GM23338 (cell line): Measurements from ENCODE around the gene ZNF470. TPM values are rescaled to one million over a fixed set of nuclear protein-coding genes. Genes with fewer than 3 reads are reported as not detected.
A peak's percentile ranks its signal among the peaks of the same experiment; 100 is the strongest.

Experiments used
- ATAC-seq: fragments of 200-7000 bp; cut with Tn5 transposase; 3 replicates; pipeline ENCODE4 v1.9.1; 2020
- DNase-seq: peaks from one replicate; pipeline ENCODE4 v3.0.0-alpha.2; 2015; ENCODE audit warnings: low spot score
- H2AFZ ChIP-seq: fragments of 200-600 bp; sonication (generic); 2 replicates; pipeline ENCODE4 v1.8.0; 2016; ENCODE audit warnings: antibody characterized with exemption, mild to moderate bottlenecking, moderate library complexity
- H3F3A ChIP-seq: fragments of 200-600 bp; sonication (generic); replicated peaks from 2 replicates; pipeline ENCODE4 v1.8.0; 2017; ENCODE audit warnings: antibody characterized with exemption, mixed run types, low read depth
- H3K27ac ChIP-seq: fragments of 200-600 bp; sonication (generic); 2 replicates; pipeline ENCODE4 v1.6.1; 2016; ENCODE audit warnings: low read depth
- H3K27me3 ChIP-seq: fragments of 200-600 bp; sonication (generic); 2 replicates; pipeline ENCODE4 v1.8.0; 2016; ENCODE audit warnings: mild to moderate bottlenecking, mixed run types, moderate library complexity; ENCODE audit not compliant: insufficient read depth
- H3K36me3 ChIP-seq: fragments of 200-600 bp; sonication (generic); 2 replicates; pipeline ENCODE4 v1.8.0; 2016; ENCODE audit warnings: mild to moderate bottlenecking; ENCODE audit not compliant: insufficient read depth
- H3K4me1 ChIP-seq: fragments of 200-600 bp; sonication (generic); 2 replicates; pipeline ENCODE4 v1.8.0; 2016; ENCODE audit warnings: mild to moderate bottlenecking, moderate library complexity; ENCODE audit not compliant: insufficient read depth
- H3K4me2 ChIP-seq: fragments of 200-600 bp; sonication (generic); 2 replicates; pipeline ENCODE4 v1.7.1; 2017; ENCODE audit warnings: mixed run types
- H3K4me3 ChIP-seq: fragments of 200-600 bp; sonication (generic); 2 replicates; pipeline ENCODE4 v1.6.1; 2016; ENCODE audit warnings: mixed run types
- H3K79me2 ChIP-seq: fragments of 200-600 bp; sonication (generic); replicated peaks from 2 replicates; pipeline ENCODE4 v1.8.0; 2017; ENCODE audit warnings: mild to moderate bottlenecking; ENCODE audit not compliant: insufficient read depth
- H3K9me2 ChIP-seq: fragments of 200-600 bp; sonication (generic); 2 replicates; pipeline ENCODE4 v1.8.0; 2017; ENCODE audit not compliant: insufficient read depth
- H4K20me1 ChIP-seq: fragments of 200-600 bp; sonication (generic); replicated peaks from 2 replicates; pipeline ENCODE4 v1.8.0; 2017; ENCODE audit warnings: mild to moderate bottlenecking; ENCODE audit not compliant: insufficient read depth
- H3K27ac Mint-ChIP-seq: 2 replicates; pipeline ENCODE4 v1.8.0; 2020; ENCODE audit warnings: inconsistent platforms, mild to moderate bottlenecking, moderate library complexity, mixed read lengths
- H3K27me3 Mint-ChIP-seq: 3 replicates; pipeline ENCODE4 v1.8.0; 2022; ENCODE audit warnings: low read depth, mild to moderate bottlenecking, moderate library complexity, mixed read lengths, inconsistent platforms; ENCODE audit not compliant: insufficient read depth, poor library complexity
- H3K36me3 Mint-ChIP-seq: 3 replicates; pipeline ENCODE4 v1.8.0; 2021; ENCODE audit warnings: low read depth, mild to moderate bottlenecking, inconsistent platforms, moderate library complexity, mixed read lengths
- H3K4me1 Mint-ChIP-seq: 3 replicates; pipeline ENCODE4 v1.8.0; 2020; ENCODE audit warnings: mild to moderate bottlenecking, inconsistent platforms, mixed read lengths
- H3K4me3 Mint-ChIP-seq: 3 replicates; pipeline ENCODE4 v1.8.0; 2021; ENCODE audit warnings: moderate library complexity, mild to moderate bottlenecking, inconsistent platforms, mixed read lengths
- H3K9me3 Mint-ChIP-seq: 3 replicates; pipeline ENCODE4 v1.8.0; 2020; ENCODE audit warnings: moderate library complexity, mild to moderate bottlenecking, inconsistent platforms, mixed read lengths
- CREB1 ChIP-seq: fragments of 250-450 bp; sonication (Bioruptor Pico); IDR thresholded peaks from 2 replicates; pipeline ENCODE4 v1.5.0; 2020; ENCODE audit warnings: low read depth, mild to moderate bottlenecking, moderate library complexity
- CTCF ChIP-seq, 2 experiments: fragments of 200-600 bp in 1 of 2; sonication (generic) in 1 of 2; conservative IDR thresholded peaks; 2 replicates each; pipeline versions ENCODE4 v1.5.1 to v1.6.1; 2016 to 2017; ENCODE audit warnings: antibody characterized with exemption in 2 of 2, low read depth in 2 of 2, mild to moderate bottlenecking in 2 of 2, moderate library complexity in 1 of 2
- ETS1 ChIP-seq: IDR thresholded peaks from 2 replicates; pipeline ENCODE4 v1.6.1; 2016; ENCODE audit warnings: antibody characterized with exemption
- EZH2 ChIP-seq: fragments of 200-600 bp; sonication (generic); IDR thresholded peaks from one replicate; pipeline ENCODE4 v1.8.0; 2017; ENCODE audit warnings: antibody characterized with exemption, mild to moderate bottlenecking, low read depth; ENCODE audit not compliant: unreplicated experiment
- EZH2phosphoT487 ChIP-seq: fragments of 200-600 bp; sonication (generic); IDR thresholded peaks from one replicate; pipeline ENCODE4 v1.8.1; 2018; ENCODE audit warnings: antibody characterized with exemption; ENCODE audit not compliant: unreplicated experiment
- JUNB ChIP-seq: IDR thresholded peaks from one replicate; pipeline ENCODE4 v1.6.1; 2016; ENCODE audit warnings: antibody characterized with exemption; ENCODE audit not compliant: unreplicated experiment
- POLR2AphosphoS5 ChIP-seq: IDR thresholded peaks from 2 replicates; pipeline ENCODE4 v1.6.1; 2016; ENCODE audit warnings: antibody characterized with exemption, low read depth
- REST ChIP-seq: IDR thresholded peaks from one replicate; pipeline ENCODE4 v1.6.1; 2018; ENCODE audit warnings: antibody characterized with exemption; ENCODE audit not compliant: unreplicated experiment
- STAT1 ChIP-seq: IDR thresholded peaks from one replicate; pipeline ENCODE4 v1.6.1; 2016; ENCODE audit warnings: antibody characterized with exemption; ENCODE audit not compliant: unreplicated experiment
- ZNF114 ChIP-seq: fragments of 250-450 bp; sonication (Bioruptor Pico); IDR thresholded peaks from 2 replicates; pipeline ENCODE4 v1.5.0; 2020; ENCODE audit warnings: mild to moderate bottlenecking, moderate library complexity
- ZNF331 ChIP-seq: fragments of 250-450 bp; sonication (Bioruptor Pico); IDR thresholded peaks from 2 replicates; pipeline ENCODE4 v1.5.0; 2020; ENCODE audit warnings: low read depth, mild to moderate bottlenecking, moderate library complexity
- ZNF462 ChIP-seq: fragments of 250-450 bp; sonication (Bioruptor Pico); IDR thresholded peaks from 2 replicates; pipeline ENCODE4 v1.5.0; 2020; ENCODE audit warnings: mild to moderate bottlenecking, moderate library complexity
- polyA plus RNA-seq: library from polyadenylated mRNA; unstranded; fragments of >200 nt; fragmentation: Nextera tagmentation; extraction: Ambion mirVana; gene quantifications from 2 replicates; pipeline ENCODE4 v1.2.1, GENCODE V29; 2016
- total RNA-seq: library from RNA; depleted of rRNA; stranded (reverse); fragments of >200 nt; shearing (Covaris generic); gene quantifications from 2 replicates; pipeline ENCODE4 v1.2.3, GENCODE V29; 2014

ZNF470 gene
- total and polyA plus RNA-seq, 2 experiments from 2014 or later: 5.6 to 8.7 TPM

- TF ChIP-seq REST: no peak
- TF ChIP-seq STAT1: no peak
- no peak for TF ChIP-seq ETS1
- no peak for TF ChIP-seq JUNB
Observed at GRCh38 chr19:56577719-56578602, 10.7 kb downstream of the ZNF470 start (continued).

GRCh38 chr19:56594446-56594782 lies 27.1 kb downstream of the ZNF470 start:
- ATAC-seq (no peak), DNase-seq (no peak)
- H2AFZ ChIP-seq: peak overlapping the region; percentile 98
- H3K27me3 Mint-ChIP-seq: peaks cover 8% of the 10 kb centered on the region
- peak overlapping the region; percentile 92 for H3K4me3 ChIP-seq
- no peak overlapping the region for H3K27ac Mint-ChIP-seq
- H3K27ac ChIP-seq: no peak overlapping the region
- no peaks in the 10 kb centered on the region for H3K36me3 ChIP-seq
- peaks cover 45% of the 10 kb centered on the region for H3K9me3 Mint-ChIP-seq
- H3K9me2 ChIP-seq: no peaks in the 10 kb centered on the region
- 0 out of 2 replicates have a peak, but pooled peaks cover 3% of the 10 kb centered on the region for H3K4me1 ChIP-seq
- H3F3A ChIP-seq: no peaks in the 10 kb centered on the region
- no peaks in the 10 kb centered on the region for H4K20me1 ChIP-seq
- no peaks in the 10 kb centered on the region for H3K27me3 ChIP-seq
- H3K79me2 ChIP-seq: peaks cover 33% of the 10 kb centered on the region
- H3K4me3 Mint-ChIP-seq: peak overlapping the region; percentile 93
- H3K4me1 Mint-ChIP-seq: peaks cover 12% of the 10 kb centered on the region
- peaks cover 27% of the 10 kb centered on the region for H3K36me3 Mint-ChIP-seq
- H3K4me2 ChIP-seq: peak overlapping the region; percentile 85
- no peak for TF ChIP-seq CTCF (conservative IDR thresholded peaks at IDR 0.05; ENCODE audit: low read depth in 2 of 2)
- no peak for TF ChIP-seq ZNF114
- TF ChIP-seq CREB1 (CRISPR knock-in tag): no peak
- TF ChIP-seq EZH2phosphoT487: no peak
- no peak for TF ChIP-seq EZH2
- no peak for TF ChIP-seq ZNF462
- TF ChIP-seq POLR2AphosphoS5: no peak
- TF ChIP-seq ZNF331: no peak
- no peak for TF ChIP-seq STAT1
